Measurements from ENCODE around the gene CA11. TPM values are rescaled to one million over a fixed set of nuclear protein-coding genes. Genes with fewer than 3 reads are reported as not detected.
A peak's percentile ranks its signal among the peaks of the same experiment; 100 is the strongest.

The CA11 gene
- polyA plus RNA-seq, 1 of the 3 experiments (the other 2 are of a cell fraction) = 13.1 TPM

DNA sequence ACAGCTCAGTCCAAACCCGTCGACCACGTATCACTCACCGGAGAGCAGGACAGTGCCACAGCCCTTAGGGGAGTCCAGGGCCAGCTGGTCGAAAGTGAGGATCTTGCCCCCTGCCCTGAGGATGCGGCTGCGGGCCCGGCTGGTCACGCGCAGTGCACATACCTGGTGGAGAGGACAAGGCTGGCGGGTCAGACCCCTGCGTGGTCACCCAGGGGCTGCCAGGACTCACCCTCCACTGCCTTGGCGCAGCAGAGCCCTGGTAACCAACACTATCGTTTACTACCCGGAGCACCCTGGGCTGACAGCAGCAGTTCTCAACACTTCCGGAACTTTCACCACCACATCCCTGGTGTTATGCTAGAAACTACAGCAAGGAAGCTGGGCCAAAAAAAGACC lies 29.9 kb downstream of the CA11 start:
- H3K4me2 ChIP-seq = peak overlapping the region; percentile 91; the same call in 1 of the 2 replicates
- H3K27ac ChIP-seq (ENCODE audit: low read depth in 2 of 2, low read length in 1 of 2) = peak overlapping the region in 1 of 2 experiments; percentile 19; a peak in 2 of 4 replicates
- CTCF ChIA-PET = interaction anchor here (0.6 to 3.7 kb wide), 4 partner anchors 8 to 918 kb away, joined by 3 to 26 read pairs (median 8); no protein-coding TSS in a partner anchor
- H3K9me2 ChIP-seq = no peaks in the 10 kb centered on the region
- DNase-seq = no peak
- H4K20me1 ChIP-seq (ENCODE audit: insufficient read depth) = peaks cover 39% of the 10 kb centered on the region
- no peak overlapping the region for H2AFZ ChIP-seq (ENCODE audit: low read depth)
- no peak overlapping the region for H3K4me3 ChIP-seq (ENCODE audit: low read depth in 2 of 2, low read length in 1 of 2)
- WGBS (ENCODE audit: low lambda C conversion rate) = 98% methylated on average over 15 of the region's 16 CpGs
- TF ChIP-seq EP300 (IDR thresholded peaks at IDR 0.05; ENCODE audit: borderline replicate concordance in 1 of 2, low read depth in 1 of 2, low read length in 1 of 2) (no peak), JUND (IDR thresholded peaks at IDR 0.05) (no peak), IRF3 (IDR thresholded peaks at IDR 0.05; ENCODE audit: low read depth, low read length) (no peak), ELF1 (IDR thresholded peaks at IDR 0.05) (no peak), TEAD4 (IDR thresholded peaks at IDR 0.05; ENCODE audit: borderline replicate concordance, insufficient read depth) (no peak), GABPA (IDR thresholded peaks at IDR 0.05; ENCODE audit: low read depth) (no peak), SMC3 (IDR thresholded peaks at IDR 0.05; ENCODE audit: low read depth, low read length) (no peak), GATA2 (CRISPR knock-in tag; IDR thresholded peaks at IDR 0.05) (no peak), RFX5 (IDR thresholded peaks at IDR 0.05; ENCODE audit: low read length) (no peak), RAD21 (IDR thresholded peaks at IDR 0.05; ENCODE audit: low read length) (no peak), NFIC (IDR thresholded peaks at IDR 0.05; ENCODE audit: borderline replicate concordance) (no peak), FOSL2 (IDR thresholded peaks at IDR 0.05; ENCODE audit: borderline replicate concordance, low read depth) (no peak), MEF2A (IDR thresholded peaks at IDR 0.05; ENCODE audit: borderline replicate concordance, low read depth) (no peak)
- TF ChIP-seq, protein P1, sequence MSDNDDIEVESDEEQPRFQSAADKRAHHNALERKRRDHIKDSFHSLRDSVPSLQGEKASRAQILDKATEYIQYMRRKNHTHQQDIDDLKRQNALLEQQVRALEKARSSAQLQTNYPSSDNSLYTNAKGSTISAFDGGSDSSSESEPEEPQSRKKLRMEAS (IDR thresholded peaks at IDR 0.05; ENCODE audit: low read depth) = no peak
- TF ChIP-seq, protein P2, sequence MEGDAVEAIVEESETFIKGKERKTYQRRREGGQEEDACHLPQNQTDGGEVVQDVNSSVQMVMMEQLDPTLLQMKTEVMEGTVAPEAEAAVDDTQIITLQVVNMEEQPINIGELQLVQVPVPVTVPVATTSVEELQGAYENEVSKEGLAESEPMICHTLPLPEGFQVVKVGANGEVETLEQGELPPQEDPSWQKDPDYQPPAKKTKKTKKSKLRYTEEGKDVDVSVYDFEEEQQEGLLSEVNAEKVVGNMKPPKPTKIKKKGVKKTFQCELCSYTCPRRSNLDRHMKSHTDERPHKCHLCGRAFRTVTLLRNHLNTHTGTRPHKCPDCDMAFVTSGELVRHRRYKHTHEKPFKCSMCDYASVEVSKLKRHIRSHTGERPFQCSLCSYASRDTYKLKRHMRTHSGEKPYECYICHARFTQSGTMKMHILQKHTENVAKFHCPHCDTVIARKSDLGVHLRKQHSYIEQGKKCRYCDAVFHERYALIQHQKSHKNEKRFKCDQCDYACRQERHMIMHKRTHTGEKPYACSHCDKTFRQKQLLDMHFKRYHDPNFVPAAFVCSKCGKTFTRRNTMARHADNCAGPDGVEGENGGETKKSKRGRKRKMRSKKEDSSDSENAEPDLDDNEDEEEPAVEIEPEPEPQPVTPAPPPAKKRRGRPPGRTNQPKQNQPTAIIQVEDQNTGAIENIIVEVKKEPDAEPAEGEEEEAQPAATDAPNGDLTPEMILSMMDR (IDR thresholded peaks at IDR 0.05) = no peak
- H3K9ac ChIP-seq = no peak overlapping the region; the same call in 1 of the 2 replicates
- peaks cover 51% of the 10 kb centered on the region for H3F3A ChIP-seq (replicated peaks; ENCODE audit: insufficient read depth)
- peaks cover 38% of the 10 kb centered on the region for H3K79me2 ChIP-seq (ENCODE audit: insufficient read depth)
- H3K9me3 ChIP-seq = no peaks in the 10 kb centered on the region
- H3K27me3 ChIP-seq (ENCODE audit: insufficient read depth) = no peaks in the 10 kb centered on the region
- POLR2A ChIA-PET = interaction anchor here (1.0 kb wide), 1 partner anchor 10 kb away, joined by 3 read pairs; no protein-coding TSS in a partner anchor
- H3K36me3 ChIP-seq (replicated peaks in 1 of 2; ENCODE audit: control insufficient read depth in 1 of 2, insufficient read depth in 2 of 2, low read length in 1 of 2) = peaks cover 28 to 33% of the 10 kb centered on the region in 2 experiments
- H3K4me1 ChIP-seq (ENCODE audit: control insufficient read depth in 1 of 2, insufficient read depth in 2 of 2, low read depth in 1 of 2, low read length in 1 of 2) = peaks cover 11 to 38% of the 10 kb centered on the region in 2 experiments; a peak in 3 of 4 replicates

Data from SK-N-SH (cell line).